ENCODE results near the gene TMBIM1.

TMBIM1 gene

GRCh38 chr2:218257390-218257981, 34.8 kb downstream of the TMBIM1 start:
- peak; percentile 57 to 69 (median 64) for DNase-seq (ENCODE audit: low read depth in 3 of 3)

GRCh38 chr2:218256612-218257350, 35.5 kb downstream of the TMBIM1 start:
- no peak for DNase-seq (ENCODE audit: low read depth in 3 of 3)

DNA sequence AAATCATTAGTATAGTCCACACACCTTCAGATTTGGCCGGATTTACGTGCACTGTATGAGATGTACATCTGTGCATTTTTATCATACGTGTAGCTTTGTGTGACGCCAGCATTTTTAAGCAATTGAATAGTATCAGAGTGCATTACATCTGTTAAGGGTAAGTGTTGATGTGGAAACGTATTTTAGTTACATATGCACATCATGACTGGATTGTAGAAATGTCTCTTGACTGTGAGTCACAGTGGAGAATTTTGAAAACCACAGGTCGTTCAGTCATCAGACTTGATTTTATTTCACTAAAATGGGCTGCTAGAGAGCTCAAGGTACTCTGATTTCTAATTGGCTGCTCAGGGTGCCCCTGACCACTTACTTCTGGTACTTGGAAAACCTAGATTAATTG, 36.9 kb downstream of the TMBIM1 start:
- DNase-seq (ENCODE audit: low read depth in 3 of 3): no peak

- DNase-seq (ENCODE audit: low read depth in 3 of 3): no peak
These were observed 39.1 kb downstream of the TMBIM1 start for GRCh38 chr2:218253232-218253625.

GRCh38 chr2:218252509-218253231, 39.6 kb downstream of the TMBIM1 start:
- DNase-seq (ENCODE audit: low read depth in 3 of 3): no peak

GRCh38 chr2:218249691-218250090, 42.6 kb downstream of the TMBIM1 start:
- no peak for DNase-seq (ENCODE audit: low read depth in 3 of 3)

- no peak for DNase-seq (ENCODE audit: low read depth in 3 of 3)
These were observed 47.1 kb downstream of the TMBIM1 start for GRCh38 chr2:218245214-218245613.

DNA sequence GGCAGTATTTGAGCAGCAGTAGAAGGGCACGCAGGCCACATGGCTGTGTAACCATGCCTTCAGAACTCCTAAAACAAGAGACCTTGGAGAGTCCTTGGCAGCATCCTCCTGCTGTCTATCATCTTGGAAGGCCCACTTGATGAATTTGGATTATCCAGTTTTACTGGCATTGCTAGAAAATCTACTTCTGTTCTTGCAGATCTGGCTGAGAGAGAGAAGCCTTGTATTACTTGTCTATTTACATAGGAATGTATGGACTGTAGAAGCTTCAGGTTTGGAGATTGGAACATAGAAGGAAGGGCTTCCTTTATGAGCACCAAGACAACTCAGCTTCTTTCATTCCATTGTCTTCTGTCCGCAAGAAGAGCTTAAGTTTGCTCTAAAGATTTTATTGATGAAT, 47.6 kb downstream of the TMBIM1 start:
- DNase-seq (ENCODE audit: low read depth in 3 of 3): no peak

- DNase-seq (ENCODE audit: low read depth in 3 of 3): no peak
These were observed 48.1 kb downstream of the TMBIM1 start for GRCh38 chr2:218244204-218244603.

DNA sequence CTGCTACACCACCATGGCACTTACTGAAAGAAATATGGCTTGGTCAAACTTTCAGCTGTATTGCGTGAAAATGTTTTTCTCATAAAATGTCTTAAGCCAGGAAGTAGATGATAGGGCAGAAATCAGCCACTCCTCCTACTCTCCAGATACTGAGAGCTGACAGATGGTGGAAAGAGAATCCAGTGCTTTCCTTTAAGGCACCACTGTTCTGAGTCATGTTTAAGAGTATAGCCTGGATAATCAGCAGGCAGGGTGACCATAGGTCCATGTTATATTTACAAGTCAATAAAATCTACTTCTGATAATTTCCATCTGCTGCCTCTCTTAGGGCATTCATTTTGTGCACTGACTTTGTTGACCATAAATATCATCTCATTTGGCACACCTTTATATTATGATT, 53.4 kb downstream of the TMBIM1 start:
- DNase-seq (ENCODE audit: low read depth in 3 of 3): no peak

- no peak for DNase-seq (ENCODE audit: low read depth in 3 of 3)
These were observed 55.5 kb downstream of the TMBIM1 start for GRCh38 chr2:218236829-218237228.

GRCh38 chr2:218235017-218235416, 57.3 kb downstream of the TMBIM1 start:
- DNase-seq (ENCODE audit: low read depth in 3 of 3): no peak

DNA sequence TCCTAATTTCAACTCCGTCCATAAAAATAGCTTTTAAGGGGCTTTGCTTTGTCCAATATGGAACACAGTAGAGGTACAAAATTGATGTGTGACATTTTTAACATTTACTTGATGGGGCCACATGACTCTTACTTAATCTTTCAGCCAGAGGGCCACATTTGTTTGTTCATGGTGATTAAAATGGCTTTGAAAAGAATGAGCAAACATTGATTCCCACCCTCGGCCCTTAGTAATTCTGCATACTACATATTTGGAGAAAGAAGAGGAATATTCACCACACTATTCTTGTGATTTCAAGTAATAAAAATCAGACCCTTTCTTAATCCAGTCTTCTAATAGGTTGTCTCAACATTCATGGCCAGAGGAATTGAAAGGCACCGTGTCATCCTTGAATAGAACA, 57.8 kb downstream of the TMBIM1 start:
- no peak for DNase-seq (ENCODE audit: low read depth in 3 of 3)

DNA sequence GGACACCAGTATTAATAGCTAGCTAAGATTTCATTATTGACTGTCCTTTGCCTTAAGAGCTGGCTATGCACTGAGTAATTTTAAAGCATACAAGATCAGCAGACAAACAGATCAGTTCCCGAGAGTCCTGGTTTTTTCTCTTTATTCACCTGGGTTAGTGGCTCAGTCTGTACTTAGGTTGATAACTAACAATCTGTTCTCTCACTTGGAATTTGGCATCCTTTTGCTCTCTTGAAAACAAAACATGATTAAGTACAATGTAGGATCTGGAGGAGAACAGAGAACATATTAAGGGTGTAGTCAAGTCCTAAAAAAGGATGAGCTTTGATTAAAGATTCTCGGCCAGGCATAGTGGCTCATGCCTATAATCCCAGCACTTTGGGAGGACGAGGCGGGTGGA, 58.8 kb downstream of the TMBIM1 start:
- DNase-seq (ENCODE audit: low read depth in 3 of 3): no peak

GRCh38 chr2:218230882-218231281, 61.4 kb downstream of the TMBIM1 start:
- DNase-seq (ENCODE audit: low read depth in 3 of 3): peak in 1 of 3 donors; percentile 29

DNA sequence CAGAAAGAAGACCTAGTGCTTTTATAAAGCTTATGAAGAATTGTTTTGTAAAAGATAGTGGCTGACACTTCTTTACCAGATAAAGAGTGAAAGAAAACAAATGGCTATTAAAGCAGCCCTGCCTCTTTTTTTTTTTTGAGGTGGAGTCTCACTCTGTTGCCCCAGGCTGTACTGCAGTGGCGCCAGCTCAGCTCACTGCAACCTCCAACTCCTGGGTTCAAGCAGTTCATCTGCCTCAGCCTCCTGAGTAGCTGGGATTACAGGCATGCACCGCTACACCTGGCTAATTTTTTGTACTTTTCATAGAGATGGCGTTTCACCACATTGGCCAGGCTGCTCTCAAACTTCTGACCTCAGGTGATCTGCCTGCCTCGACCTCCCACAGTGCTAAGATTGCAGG, 62.5 kb downstream of the TMBIM1 start:
- DNase-seq (ENCODE audit: low read depth in 3 of 3): no peak

DNA sequence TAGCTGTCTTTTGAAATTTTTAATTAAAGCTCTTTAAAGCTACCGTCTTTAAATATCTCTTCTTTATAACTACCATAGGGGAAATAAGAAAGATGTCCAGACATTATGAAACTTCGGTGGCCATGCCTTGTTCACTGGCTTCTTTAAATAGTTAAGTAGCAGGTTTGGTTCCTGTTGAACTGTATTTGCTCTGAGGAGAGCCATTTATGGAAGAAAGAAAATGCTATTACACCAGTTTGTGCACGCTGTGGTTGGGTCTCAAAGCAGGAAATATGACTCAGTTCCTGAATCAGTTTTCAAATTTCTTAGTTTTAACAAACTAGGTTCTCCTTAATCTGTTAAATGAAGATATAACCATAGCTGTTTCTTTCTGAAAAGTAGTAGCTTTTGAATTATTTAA, 63.1 kb downstream of the TMBIM1 start:
- DNase-seq (ENCODE audit: low read depth in 3 of 3): no peak

- no peak for DNase-seq (ENCODE audit: low read depth in 3 of 3)
These were observed 63.8 kb downstream of the TMBIM1 start for GRCh38 chr2:218228366-218229090.

- DNase-seq (ENCODE audit: low read depth in 3 of 3): no peak
These were observed 65.4 kb downstream of the TMBIM1 start for GRCh38 chr2:218226903-218227302.

Measured in stimulated activated CD4-positive, alpha-beta T cell treated with anti-CD3 and anti-CD28 coated beads, TNF-alpha, amount 100 ng/mL, for 48 hours (primary cell).